ENCODE measurements around the gene ZNF417. TPM values are rescaled to one million over a fixed set of nuclear protein-coding genes. Genes with fewer than 3 reads are reported as not detected.
"Not testable (repeated sequence)": the region's sequence is repeated elsewhere in the genome, so short reads cannot be mapped to it uniquely, and the experiment has no call there.

ZNF417 gene
- total and polyA plus RNA-seq, 2 experiments from 2014 or later = 6.0 to 19.4 TPM

DNA sequence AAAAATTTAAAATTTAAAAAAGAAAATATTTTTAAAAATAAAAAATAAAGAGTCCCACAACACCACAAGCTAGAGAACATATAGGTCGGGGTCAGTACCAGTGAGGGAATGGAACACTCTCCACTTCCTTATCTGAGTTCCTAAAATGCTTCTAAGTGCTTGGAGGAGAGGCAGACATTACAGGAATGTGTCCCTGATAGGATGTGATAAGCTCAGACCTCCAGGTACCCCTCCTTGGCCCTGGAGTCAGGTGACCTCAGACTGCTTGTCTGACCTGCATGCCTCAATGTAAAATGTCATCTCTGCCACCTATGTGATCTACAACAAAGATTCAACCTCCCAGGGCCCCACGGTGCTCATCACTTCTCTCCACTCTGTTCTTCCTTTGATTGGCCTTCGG is 30.3 kb downstream of the ZNF417 start (continued):
- no peak for TF ChIP-seq ZNF462 (CRISPR knock-in tag; IDR thresholded peaks at IDR 0.05)
- TF ChIP-seq ZNF114 (CRISPR knock-in tag; IDR thresholded peaks at IDR 0.05) = no peak
- no peak for TF ChIP-seq EZH2phosphoT487 (IDR thresholded peaks at IDR 0.05; ENCODE audit: unreplicated experiment)
- no peak for TF ChIP-seq ZNF331 (CRISPR knock-in tag; IDR thresholded peaks at IDR 0.05; ENCODE audit: low read depth)
- TF ChIP-seq, protein P1, sequence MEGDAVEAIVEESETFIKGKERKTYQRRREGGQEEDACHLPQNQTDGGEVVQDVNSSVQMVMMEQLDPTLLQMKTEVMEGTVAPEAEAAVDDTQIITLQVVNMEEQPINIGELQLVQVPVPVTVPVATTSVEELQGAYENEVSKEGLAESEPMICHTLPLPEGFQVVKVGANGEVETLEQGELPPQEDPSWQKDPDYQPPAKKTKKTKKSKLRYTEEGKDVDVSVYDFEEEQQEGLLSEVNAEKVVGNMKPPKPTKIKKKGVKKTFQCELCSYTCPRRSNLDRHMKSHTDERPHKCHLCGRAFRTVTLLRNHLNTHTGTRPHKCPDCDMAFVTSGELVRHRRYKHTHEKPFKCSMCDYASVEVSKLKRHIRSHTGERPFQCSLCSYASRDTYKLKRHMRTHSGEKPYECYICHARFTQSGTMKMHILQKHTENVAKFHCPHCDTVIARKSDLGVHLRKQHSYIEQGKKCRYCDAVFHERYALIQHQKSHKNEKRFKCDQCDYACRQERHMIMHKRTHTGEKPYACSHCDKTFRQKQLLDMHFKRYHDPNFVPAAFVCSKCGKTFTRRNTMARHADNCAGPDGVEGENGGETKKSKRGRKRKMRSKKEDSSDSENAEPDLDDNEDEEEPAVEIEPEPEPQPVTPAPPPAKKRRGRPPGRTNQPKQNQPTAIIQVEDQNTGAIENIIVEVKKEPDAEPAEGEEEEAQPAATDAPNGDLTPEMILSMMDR (conservative IDR thresholded peaks at IDR 0.05; ENCODE audit: low read depth in 2 of 2) = no peak
- TF ChIP-seq, protein P2, sequence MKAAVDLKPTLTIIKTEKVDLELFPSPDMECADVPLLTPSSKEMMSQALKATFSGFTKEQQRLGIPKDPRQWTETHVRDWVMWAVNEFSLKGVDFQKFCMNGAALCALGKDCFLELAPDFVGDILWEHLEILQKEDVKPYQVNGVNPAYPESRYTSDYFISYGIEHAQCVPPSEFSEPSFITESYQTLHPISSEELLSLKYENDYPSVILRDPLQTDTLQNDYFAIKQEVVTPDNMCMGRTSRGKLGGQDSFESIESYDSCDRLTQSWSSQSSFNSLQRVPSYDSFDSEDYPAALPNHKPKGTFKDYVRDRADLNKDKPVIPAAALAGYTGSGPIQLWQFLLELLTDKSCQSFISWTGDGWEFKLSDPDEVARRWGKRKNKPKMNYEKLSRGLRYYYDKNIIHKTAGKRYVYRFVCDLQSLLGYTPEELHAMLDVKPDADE (IDR thresholded peaks at IDR 0.05) = no peak

DNA sequence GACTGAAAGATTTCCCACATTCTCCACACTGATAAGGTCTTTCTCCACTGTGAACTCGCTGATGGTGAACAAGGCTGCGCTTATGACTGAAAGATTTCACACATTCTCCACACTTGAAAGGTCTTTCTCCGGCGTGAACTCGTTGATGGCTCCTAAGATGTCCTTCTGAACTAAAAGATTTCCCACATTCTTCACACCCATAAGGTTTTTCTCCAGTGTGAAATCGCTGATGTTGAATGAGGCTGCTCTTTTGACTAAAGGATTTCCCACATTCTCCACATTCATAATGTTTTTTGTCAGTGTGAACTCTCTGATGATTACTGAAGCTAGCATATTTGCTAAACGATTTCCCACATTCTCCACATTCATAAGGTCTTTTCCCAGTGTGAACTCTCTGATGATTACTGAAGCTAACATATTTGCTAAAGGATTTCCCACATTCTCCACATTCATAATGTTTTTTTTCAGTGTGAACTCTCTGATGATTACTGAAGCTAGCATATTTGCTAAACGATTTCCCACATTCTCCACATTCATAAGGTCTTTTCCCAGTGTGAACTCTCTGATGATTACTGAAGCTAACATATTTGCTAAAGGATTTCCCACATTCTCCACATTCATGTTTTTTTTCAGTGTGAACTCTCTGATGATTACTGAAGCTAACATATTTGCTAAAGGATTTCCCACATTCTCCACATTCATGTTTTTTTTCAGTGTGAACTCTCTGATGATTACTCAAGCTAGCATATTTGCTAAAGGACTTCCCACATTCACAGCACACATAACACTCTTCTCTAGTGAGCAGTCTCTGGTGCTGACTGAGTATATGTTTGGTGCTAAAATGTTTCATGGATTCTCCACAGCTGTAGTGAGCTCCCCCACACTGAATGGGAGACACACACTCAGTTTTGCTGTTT is 42.3 kb downstream of the ZNF417 start:
- not testable (repeated sequence) for H2AFZ ChIP-seq; H3K4me1 Mint-ChIP-seq; H3K27ac ChIP-seq (ENCODE audit: low read depth); H3K27me3 ChIP-seq (ENCODE audit: insufficient read depth); H3K9me2 ChIP-seq (ENCODE audit: insufficient read depth); H3K4me1 ChIP-seq (ENCODE audit: insufficient read depth); ATAC-seq; H3K4me3 Mint-ChIP-seq; H3K4me2 ChIP-seq; H3K27ac Mint-ChIP-seq
- DNase-seq (ENCODE audit: low spot score) = peak; percentile 43
- H3K36me3 Mint-ChIP-seq (ENCODE audit: low read depth) = peaks cover 95% of the 10 kb centered on the region
- H3K27me3 Mint-ChIP-seq (ENCODE audit: insufficient read depth, low read depth, poor library complexity) = peaks cover 13% of the 10 kb centered on the region
- H3K79me2 ChIP-seq (replicated peaks; ENCODE audit: insufficient read depth) = peaks cover 95% of the 10 kb centered on the region
- H3K36me3 ChIP-seq (ENCODE audit: insufficient read depth) = peaks cover 78% of the 10 kb centered on the region
- H3K9me3 Mint-ChIP-seq = peaks cover 66% of the 10 kb centered on the region
- peak overlapping the region; percentile 20; the same call in 1 of the 2 replicates for H3K4me3 ChIP-seq
- H4K20me1 ChIP-seq (replicated peaks; ENCODE audit: insufficient read depth) = peaks cover 45% of the 10 kb centered on the region
- peaks cover 36% of the 10 kb centered on the region for H3F3A ChIP-seq (replicated peaks; ENCODE audit: low read depth)
